DND-41 (cell line): ENCODE results near the gene MET.

Experiments
- ATAC-seq: fragments of 200-7000 bp; cut with Tn5 transposase; 3 replicates; pipeline ENCODE4 v1.9.1; 2021; ENCODE audit warnings: low read depth; ENCODE audit not compliant: insufficient read depth
- DNase-seq: peaks from one replicate; pipeline ENCODE4 v3.0.0-alpha.2; 2020
- H2AFZ ChIP-seq: 2 replicates; pipeline ENCODE4 v1.6.0; 2012; ENCODE audit warnings: low read depth, low read length
- H3K27ac ChIP-seq: 2 replicates; pipeline ENCODE4 v1.5.1; 2012; ENCODE audit warnings: low read length, inconsistent platforms
- H3K27me3 ChIP-seq: fragments of 200-600 bp; sonication (generic); 2 replicates; pipeline ENCODE4 v1.6.0; 2012; ENCODE audit warnings: low read length, mild to moderate bottlenecking, inconsistent platforms; ENCODE audit not compliant: insufficient read depth, poor library complexity
- H3K36me3 ChIP-seq: 2 replicates; pipeline ENCODE4 v1.5.1; 2012; ENCODE audit warnings: low read length, inconsistent platforms; ENCODE audit not compliant: insufficient read depth
- H3K4me1 ChIP-seq: 2 replicates; pipeline ENCODE4 v1.5.1; 2012; ENCODE audit warnings: mild to moderate bottlenecking, low read length; ENCODE audit not compliant: insufficient read depth
- H3K4me2 ChIP-seq: 2 replicates; pipeline ENCODE4 v1.6.0; 2012; ENCODE audit warnings: mild to moderate bottlenecking, moderate library complexity, low read length, inconsistent platforms; ENCODE audit not compliant: insufficient read depth
- H3K4me3 ChIP-seq, 2 experiments: fragments of 200-600 bp in 1 of 2; shearing (Covaris generic) in 1 of 2; 2 replicates each; pipeline ENCODE4 v1.5.1; 2012 to 2016; ENCODE audit warnings: inconsistent platforms in 2 of 2, low read length in 2 of 2, mild to moderate bottlenecking in 2 of 2, low read depth in 1 of 2, moderate library complexity in 1 of 2
- H3K79me2 ChIP-seq: 2 replicates; pipeline ENCODE4 v1.6.0; 2012; ENCODE audit warnings: low read length, inconsistent platforms; ENCODE audit not compliant: insufficient read depth
- H3K9ac ChIP-seq: 2 replicates; pipeline ENCODE4 v1.6.0; 2012; ENCODE audit warnings: low read depth, mild to moderate bottlenecking, inconsistent platforms, low read length, moderate library complexity
- H3K9me3 ChIP-seq: 2 replicates; pipeline ENCODE4 v1.5.1; 2012; ENCODE audit warnings: low read length, moderate library complexity, mild to moderate bottlenecking, inconsistent platforms; ENCODE audit not compliant: insufficient read depth, severe bottlenecking
- H4K20me1 ChIP-seq: 2 replicates; pipeline ENCODE4 v1.6.0; 2012; ENCODE audit warnings: low read length; ENCODE audit not compliant: insufficient read depth
- EZH2 ChIP-seq: IDR thresholded peaks from 3 replicates; pipeline ENCODE4 v1.6.1; 2012; ENCODE audit warnings: borderline replicate concordance, low read depth, mild to moderate bottlenecking, moderate library complexity, low read length, inconsistent platforms; ENCODE audit not compliant: severe bottlenecking
- TF ChIP-seq, protein P1 (sequence below): IDR thresholded peaks from 2 replicates; pipeline ENCODE4 v1.5.1; 2012; ENCODE audit warnings: borderline replicate concordance, low read length, moderate library complexity, mild to moderate bottlenecking; ENCODE audit not compliant: poor library complexity, severe bottlenecking; ENCODE audit errors: extremely low read depth

MET gene

GRCh38 chr7:116727432-116728009 is 55.5 kb downstream of the MET start:
- Histone ChIP-seq H3K9ac (no peak overlapping the region), H3K4me2 (no peak overlapping the region), H3K79me2 (no peaks in the 10 kb centered on the region), H3K27me3 (peaks cover 11% of the 10 kb centered on the region), H3K4me3 (no peak overlapping the region), H3K36me3 (no peaks in the 10 kb centered on the region), H3K4me1 (no peaks in the 10 kb centered on the region), H4K20me1 (no peaks in the 10 kb centered on the region), H3K9me3 (no peaks in the 10 kb centered on the region), H3K27ac (no peak overlapping the region), H2AFZ (no peak overlapping the region)
- ATAC-seq, result no peak
- no peak for DNase-seq
- TF ChIP-seq, protein P1, sequence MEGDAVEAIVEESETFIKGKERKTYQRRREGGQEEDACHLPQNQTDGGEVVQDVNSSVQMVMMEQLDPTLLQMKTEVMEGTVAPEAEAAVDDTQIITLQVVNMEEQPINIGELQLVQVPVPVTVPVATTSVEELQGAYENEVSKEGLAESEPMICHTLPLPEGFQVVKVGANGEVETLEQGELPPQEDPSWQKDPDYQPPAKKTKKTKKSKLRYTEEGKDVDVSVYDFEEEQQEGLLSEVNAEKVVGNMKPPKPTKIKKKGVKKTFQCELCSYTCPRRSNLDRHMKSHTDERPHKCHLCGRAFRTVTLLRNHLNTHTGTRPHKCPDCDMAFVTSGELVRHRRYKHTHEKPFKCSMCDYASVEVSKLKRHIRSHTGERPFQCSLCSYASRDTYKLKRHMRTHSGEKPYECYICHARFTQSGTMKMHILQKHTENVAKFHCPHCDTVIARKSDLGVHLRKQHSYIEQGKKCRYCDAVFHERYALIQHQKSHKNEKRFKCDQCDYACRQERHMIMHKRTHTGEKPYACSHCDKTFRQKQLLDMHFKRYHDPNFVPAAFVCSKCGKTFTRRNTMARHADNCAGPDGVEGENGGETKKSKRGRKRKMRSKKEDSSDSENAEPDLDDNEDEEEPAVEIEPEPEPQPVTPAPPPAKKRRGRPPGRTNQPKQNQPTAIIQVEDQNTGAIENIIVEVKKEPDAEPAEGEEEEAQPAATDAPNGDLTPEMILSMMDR, result no peak
- no peak for TF ChIP-seq EZH2

GRCh38 chr7:116728413-116728812 is 56.4 kb downstream of the MET start:
- DNase-seq (no peak), ATAC-seq (no peak)
- no peak overlapping the region for H2AFZ ChIP-seq
- no peak for TF ChIP-seq EZH2
- TF ChIP-seq, protein P1, result no peak
- no peaks in the 10 kb centered on the region for H3K4me1 ChIP-seq
- H3K9ac ChIP-seq, result no peak overlapping the region
- no peaks in the 10 kb centered on the region for H3K9me3 ChIP-seq
- peaks cover 11% of the 10 kb centered on the region for H3K27me3 ChIP-seq
- H3K79me2 ChIP-seq, result no peaks in the 10 kb centered on the region
- H3K36me3 ChIP-seq, result no peaks in the 10 kb centered on the region
- no peaks in the 10 kb centered on the region for H4K20me1 ChIP-seq
- no peak overlapping the region for H3K27ac ChIP-seq
- no peak overlapping the region for H3K4me3 ChIP-seq
- no peak overlapping the region for H3K4me2 ChIP-seq

GRCh38 chr7:116730097-116731022 is 58.4 kb downstream of the MET start:
- DNase-seq (no peak), ATAC-seq (no peak)
- Histone ChIP-seq H4K20me1 (no peaks in the 10 kb centered on the region), H3K4me3 (no peak overlapping the region), H3K4me2 (no peak overlapping the region), H3K9ac (no peak overlapping the region), H3K27ac (no peak overlapping the region), H3K79me2 (no peaks in the 10 kb centered on the region), H3K4me1 (no peaks in the 10 kb centered on the region), H3K27me3 (peaks cover 11% of the 10 kb centered on the region), H3K36me3 (no peaks in the 10 kb centered on the region), H2AFZ (no peak overlapping the region), H3K9me3 (no peaks in the 10 kb centered on the region)
- TF ChIP-seq, protein P1, result no peak
- TF ChIP-seq EZH2, result no peak
